DMS79 treated with DMSO at 0.1 percent for 48 hours (cell line): ENCODE results near the gene DOK6.
"Not testable (repeated sequence)": the region's sequence is repeated elsewhere in the genome, so short reads cannot be mapped to it uniquely, and the experiment has no call there.

Source experiments
- DNase-seq: peaks from one replicate; lab custom pipeline; 2025; lab: John Stamatoyannopoulos, UW

DOK6 gene

GRCh38 chr18:69813559-69813958 lies 412.9 kb downstream of the DOK6 start:
- DNase-seq = no peak

DNA sequence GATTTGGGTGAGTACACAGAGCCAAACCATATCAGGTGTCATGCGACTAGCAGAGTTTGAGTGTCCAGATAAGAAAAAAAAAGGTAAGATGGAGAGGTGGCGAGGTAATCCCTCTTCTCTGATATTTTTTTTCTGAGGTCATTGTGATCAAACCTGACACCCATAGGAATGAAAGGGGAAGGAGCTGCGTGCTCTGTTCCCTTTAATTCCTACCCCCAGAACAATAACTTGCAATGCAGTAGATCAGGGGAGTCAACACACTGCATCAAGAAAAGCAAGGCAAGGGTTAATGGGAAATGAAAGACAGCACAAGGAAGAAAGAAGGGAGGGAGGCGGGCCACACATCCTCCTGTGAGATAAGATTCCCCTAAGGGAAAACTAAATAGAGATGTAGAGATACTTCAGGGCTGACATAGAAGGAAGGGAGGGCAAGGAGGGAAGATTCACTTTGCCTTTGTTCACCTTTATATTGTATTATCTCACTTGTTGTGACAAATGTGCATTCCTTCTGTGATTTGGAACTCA lies 414.2 kb downstream of the DOK6 start:
- no peak for DNase-seq

GRCh38 chr18:69817335-69817940 lies 416.8 kb downstream of the DOK6 start:
- DNase-seq = no peak

DNA sequence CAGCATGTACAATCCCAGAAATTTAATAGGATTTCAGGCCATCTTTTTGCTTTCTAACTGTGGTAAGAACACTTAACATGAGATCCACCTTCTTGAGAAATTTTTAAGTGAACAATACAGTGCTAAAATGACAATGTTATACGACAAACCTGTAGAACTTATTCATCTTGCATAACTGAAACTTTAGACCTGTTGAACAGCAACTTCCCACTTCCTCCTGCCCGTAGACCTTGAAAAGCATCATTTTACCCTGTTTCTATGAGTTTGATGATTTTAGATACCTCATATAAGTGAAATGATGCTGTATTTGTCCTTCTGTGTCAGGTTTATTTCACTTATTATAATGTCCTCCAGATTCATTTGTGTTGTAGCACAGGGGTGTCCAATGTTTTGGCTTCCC lies 418.8 kb downstream of the DOK6 start:
- no peak for DNase-seq

DNA sequence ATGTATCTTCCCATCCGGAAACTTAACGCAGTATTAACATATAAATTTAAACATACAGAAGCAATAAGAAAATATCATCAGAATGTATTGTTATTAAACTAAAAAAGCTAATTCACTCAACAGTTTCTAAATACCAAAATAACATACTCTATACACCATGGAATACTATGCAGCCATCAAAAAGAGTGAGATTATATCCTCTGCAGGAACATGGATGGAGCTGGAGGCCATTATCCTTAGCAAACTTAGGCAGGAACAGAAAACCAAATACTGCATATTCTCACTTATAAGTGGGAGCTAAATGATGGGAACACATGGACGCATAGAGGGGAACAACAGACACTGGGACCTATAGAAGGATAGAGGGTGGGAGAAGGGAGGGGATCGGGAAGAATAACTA lies 419.9 kb downstream of the DOK6 start:
- DNase-seq = no peak

GRCh38 chr18:69830189-69830588 lies 429.5 kb downstream of the DOK6 start:
- no peak for DNase-seq

DNA sequence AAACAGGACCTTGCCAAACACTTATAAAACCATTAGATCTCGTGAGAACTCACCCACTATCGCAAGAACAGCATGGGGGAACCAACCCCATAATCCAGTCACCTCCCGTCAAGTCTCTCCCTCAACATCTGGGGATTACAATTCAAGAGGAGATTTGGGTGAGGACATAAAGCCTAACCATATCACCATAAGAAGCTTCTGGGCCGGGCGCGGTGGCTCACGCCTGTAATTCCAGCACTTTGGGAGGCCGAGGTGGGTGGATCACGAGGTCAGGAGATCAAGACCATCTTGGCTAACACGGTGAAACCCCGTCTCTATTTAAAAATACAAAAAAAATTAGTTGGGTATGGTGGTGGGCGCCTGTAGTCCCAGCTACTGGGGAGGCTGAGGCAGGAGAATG lies 434.3 kb downstream of the DOK6 start:
- not testable (repeated sequence) for DNase-seq

DNA sequence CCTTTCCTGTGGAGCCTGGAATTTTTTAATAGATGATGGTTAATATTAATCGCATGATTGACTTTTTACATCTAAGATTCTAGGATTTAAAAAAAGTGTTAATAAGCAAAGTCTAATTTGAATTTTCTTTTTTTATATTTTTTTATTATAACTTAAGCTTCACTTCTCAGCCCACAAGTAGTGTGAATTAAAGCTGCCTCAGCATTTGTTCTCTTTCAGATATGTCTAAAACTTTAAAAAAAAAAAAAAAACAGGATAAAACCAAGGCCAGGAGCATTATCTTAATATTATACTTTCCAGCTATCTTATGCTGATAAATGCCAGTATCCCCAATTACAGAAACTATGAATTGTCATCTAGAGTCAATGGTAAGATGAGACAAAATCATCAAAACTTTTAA lies 437.3 kb downstream of the DOK6 start:
- DNase-seq = no peak

GRCh38 chr18:69838620-69839411 lies 438.1 kb downstream of the DOK6 start:
- DNase-seq = no peak

DNA sequence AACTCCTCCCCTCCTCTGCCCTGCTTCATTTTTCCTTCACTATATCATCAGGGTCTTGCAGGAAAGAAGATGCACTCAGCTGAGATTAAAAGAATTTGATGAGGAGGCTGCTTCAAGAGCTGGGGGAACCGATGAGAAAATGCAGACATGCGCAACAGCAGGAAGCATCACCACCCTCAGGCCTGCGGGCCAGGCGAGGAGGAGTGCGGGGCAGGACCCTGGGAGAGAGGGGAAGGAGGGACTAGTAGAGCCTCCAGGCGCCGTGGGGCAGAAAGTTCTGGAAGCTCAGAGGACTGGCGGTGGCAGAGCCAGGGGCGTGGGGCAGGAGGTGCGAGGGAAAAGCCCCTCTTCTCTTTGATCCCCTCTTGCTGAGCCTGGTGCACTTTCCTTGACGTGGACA lies 438.8 kb downstream of the DOK6 start:
- DNase-seq = no peak

- DNase-seq = no peak
Observed at GRCh38 chr18:69840001-69840400, 439.3 kb downstream of the DOK6 start.

DNA sequence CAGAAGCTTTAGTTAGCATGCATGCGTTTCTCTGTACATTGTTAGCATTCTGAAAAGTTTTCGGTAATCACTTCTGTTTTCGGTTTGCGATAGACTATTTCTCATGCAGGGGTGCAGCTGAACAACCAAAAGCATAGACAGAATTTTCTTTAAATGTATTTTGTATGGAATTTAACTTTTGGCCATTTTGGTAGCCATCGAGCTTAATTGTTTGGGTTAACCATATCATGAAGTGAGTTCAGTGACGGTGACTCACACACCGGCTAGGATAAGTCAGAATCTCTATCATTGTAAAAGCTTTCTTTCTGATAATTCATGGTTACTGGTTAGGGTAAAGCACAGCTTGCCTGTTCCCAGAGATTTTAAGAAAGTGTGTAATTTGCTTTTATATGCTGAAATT lies 439.8 kb downstream of the DOK6 start:
- DNase-seq = no peak

DNA sequence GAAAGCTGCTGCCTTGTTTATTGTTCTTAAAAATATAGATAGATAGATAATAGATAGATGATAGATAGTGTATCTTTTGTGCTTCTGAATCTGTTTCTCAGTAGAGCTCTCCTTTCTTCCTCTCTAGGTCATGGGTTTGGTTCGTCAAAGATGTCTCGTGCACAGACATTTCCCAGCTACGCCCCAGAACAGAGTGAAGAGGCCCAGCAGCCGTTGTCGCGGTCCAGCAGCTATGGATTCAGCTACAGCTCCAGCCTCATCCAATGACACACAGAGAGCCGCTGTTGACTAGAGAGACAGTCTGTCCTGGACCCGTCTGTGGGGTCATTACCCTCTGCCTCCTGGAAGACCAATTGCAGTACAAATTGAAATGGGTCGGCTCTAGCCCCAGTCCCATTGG lies 440.4 kb downstream of the DOK6 start:
- no peak for DNase-seq

- peak; percentile 95 for DNase-seq
Observed at GRCh38 chr18:69843015-69843414, 442.3 kb downstream of the DOK6 start.

DNA sequence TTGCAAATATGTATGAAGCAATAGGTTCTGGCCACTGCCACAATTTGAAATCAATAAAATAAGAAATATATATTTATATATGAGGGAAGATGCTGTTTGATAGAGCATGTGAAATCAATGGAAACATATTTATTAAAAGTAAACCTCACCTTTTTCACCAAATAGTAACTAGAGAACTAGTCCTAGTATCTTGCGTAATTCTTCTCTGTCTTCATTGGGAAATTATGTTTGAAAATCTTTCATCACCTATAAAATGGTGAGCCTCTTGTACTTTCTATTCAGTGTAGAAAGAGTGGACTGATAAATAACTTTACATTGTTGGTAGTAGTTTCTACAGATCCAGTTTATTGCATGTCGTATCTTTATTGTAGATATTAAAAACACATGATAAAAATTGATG lies 444.0 kb downstream of the DOK6 start:
- no peak for DNase-seq

GRCh38 chr18:69845593-69846506 lies 445.2 kb downstream of the DOK6 start:
- peak; percentile 99 for DNase-seq

GRCh38 chr18:69853051-69853450 lies 452.4 kb downstream of the DOK6 start:
- no peak for DNase-seq

DNA sequence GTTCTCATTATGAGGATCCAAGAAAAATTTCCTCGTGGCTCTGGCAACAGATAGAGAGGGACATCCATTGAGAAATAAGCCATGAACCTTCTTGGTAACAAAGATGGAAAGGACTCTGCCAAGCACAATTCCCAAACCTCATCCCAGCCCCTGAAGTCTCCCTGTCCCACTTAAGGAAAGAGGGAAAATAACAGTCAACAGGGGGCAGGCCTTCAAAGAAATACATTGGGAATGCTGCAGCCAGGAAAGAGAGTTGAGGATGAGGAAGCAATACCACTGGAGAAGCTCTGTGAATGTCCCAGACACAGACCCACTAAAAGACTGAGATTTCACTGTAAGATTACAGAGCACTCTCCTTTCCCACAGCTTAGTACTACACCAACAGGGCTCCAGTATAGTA lies 453.8 kb downstream of the DOK6 start:
- no peak for DNase-seq

DNA sequence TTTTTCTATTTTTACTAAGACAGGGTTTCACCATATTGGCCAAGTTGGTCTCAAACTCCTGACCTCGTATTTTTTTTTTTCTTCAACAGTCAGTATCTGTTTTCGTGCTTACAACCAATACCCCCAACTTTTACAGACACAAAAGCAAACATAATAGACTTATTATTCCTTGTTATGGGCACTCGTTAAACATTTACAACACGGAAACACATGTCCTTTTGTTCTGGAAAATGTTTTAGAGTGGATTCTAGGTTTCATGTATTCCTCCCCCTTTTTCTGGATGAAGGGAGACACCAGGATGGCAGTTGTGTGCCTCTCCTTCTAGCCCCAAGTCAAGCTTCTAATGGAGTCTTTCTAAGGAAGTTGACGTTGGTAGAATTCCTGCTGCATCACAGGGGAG lies 458.2 kb downstream of the DOK6 start:
- no peak for DNase-seq

GRCh38 chr18:69864802-69865201 lies 464.1 kb downstream of the DOK6 start:
- DNase-seq = not testable (repeated sequence)

DNA sequence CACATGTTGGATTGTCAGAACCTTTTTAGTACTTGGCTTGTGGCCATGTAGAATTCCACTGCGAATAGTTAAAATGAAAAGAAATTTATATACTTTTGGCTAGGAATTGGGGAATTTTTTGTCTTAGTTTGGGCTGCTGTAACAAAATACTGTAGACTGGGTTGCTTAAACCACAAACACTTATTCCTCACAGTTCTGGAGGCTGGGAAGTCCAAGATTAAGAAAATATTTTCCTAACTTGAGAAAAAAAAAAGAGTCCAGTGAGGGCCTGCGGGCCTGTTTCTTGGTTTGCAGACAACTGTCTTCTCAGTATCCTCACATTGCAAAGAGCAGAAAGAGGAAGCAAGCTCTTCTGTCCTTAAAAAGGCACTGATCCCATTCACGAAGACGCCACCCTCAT lies 465.1 kb downstream of the DOK6 start:
- DNase-seq = no peak

DNA sequence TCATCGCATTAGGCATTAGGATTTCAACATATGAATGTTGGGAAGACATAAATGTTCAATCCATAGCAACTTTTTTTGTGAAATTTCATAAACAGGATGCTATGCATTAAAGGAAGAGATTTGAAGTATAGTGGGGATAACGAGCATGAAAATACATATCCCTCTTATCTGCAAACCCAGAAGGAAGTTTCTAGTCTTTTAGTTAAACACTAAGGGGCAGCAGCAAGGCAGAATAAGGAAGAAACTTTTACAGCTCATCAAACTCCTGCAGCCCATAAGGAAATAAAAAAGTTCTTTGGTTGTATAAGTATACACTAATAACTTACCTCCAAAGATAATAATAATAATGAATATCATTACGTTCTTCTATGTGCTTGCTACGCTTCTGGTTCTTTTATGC lies 465.5 kb downstream of the DOK6 start:
- no peak for DNase-seq

GRCh38 chr18:69870736-69871135 lies 470.0 kb downstream of the DOK6 start:
- no peak for DNase-seq
